Neural progenitor cell (in vitro differentiated cells): Measurements from ENCODE around the gene BZW1.

Experiments
- EZH2 ChIP-seq: fragments of 200-600 bp; sonication (generic); IDR thresholded peaks from 2 replicates; pipeline ENCODE4 v1.6.1; 2017; ENCODE audit warnings: antibody characterized with exemption, mild to moderate bottlenecking, moderate library complexity
- TF ChIP-seq, protein P1 (sequence below): fragments of 200-600 bp; sonication (generic); IDR thresholded peaks from 2 replicates; pipeline ENCODE4 v1.5.1; 2017; ENCODE audit warnings: antibody characterized with exemption, mild to moderate bottlenecking

DNA sequence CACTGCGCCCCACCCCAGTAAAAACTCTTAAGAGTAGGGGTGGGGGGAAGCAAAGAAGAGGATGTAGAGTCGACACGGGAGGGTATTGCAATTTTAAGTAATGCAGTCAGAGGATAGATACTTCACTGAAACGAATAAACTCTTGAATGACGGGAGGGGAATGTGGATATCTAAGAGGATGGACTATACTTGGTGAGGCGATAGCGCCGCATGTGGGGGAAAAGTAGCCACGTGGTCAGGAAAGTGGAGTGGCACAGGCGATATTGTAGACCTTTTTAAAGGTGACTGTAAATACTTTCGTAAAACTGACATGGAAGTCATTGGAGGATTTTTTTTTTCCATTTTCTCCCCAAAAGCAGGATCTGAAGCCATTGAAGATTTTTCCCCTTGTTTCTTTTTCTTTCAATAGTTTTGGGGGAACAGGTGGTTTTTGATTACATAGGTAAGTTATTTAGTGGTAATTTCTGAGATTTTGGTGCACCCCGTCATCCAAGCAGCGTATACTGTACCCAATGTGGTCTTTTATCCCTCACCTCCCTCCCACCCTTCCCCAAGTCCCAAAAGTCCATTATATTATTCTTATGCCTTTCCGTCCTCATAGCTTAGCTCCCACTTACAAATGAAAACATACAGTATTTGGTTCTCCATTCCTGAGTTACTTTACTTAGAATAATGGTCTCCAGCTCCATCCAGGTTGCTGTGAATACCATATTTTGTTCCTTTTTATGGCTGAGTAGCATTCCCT is 39.0 kb downstream of the BZW1 start:
- TF ChIP-seq EZH2, result no peak
- TF ChIP-seq, protein P1, sequence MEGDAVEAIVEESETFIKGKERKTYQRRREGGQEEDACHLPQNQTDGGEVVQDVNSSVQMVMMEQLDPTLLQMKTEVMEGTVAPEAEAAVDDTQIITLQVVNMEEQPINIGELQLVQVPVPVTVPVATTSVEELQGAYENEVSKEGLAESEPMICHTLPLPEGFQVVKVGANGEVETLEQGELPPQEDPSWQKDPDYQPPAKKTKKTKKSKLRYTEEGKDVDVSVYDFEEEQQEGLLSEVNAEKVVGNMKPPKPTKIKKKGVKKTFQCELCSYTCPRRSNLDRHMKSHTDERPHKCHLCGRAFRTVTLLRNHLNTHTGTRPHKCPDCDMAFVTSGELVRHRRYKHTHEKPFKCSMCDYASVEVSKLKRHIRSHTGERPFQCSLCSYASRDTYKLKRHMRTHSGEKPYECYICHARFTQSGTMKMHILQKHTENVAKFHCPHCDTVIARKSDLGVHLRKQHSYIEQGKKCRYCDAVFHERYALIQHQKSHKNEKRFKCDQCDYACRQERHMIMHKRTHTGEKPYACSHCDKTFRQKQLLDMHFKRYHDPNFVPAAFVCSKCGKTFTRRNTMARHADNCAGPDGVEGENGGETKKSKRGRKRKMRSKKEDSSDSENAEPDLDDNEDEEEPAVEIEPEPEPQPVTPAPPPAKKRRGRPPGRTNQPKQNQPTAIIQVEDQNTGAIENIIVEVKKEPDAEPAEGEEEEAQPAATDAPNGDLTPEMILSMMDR, result no peak
